Measurements from ENCODE around the gene RNF146. TPM values are rescaled to one million over a fixed set of nuclear protein-coding genes. Genes with fewer than 3 reads are reported as not detected.

The RNF146 gene
- total and polyA plus RNA-seq, 2 of the 13 experiments (the other 11 are each of a cell fraction or from before 2014, with no cell fraction given), result 18.8 to 27.6 TPM

GRCh38 chr6:127266178-127266891 lies at the start of gene RNF146 (continued):
- TF ChIP-seq SKIL (CRISPR knock-in tag; IDR thresholded peaks at IDR 0.05; ENCODE audit: borderline replicate concordance) (no peak), ZBTB10 (CRISPR knock-in tag; IDR thresholded peaks at IDR 0.05; ENCODE audit: borderline replicate concordance) (no peak), MLXIP (CRISPR knock-in tag; IDR thresholded peaks at IDR 0.05; ENCODE audit: borderline replicate concordance) (0 out of 2 replicates have a peak, but pooled peaks have one; percentile 35), ZNF816 (CRISPR knock-in tag; IDR thresholded peaks at IDR 0.05; ENCODE audit: borderline replicate concordance) (peak; percentile 40; the same call in 1 of the 2 replicates), ZNF253 (CRISPR knock-in tag; IDR thresholded peaks at IDR 0.05; ENCODE audit: borderline replicate concordance) (no peak), SAFB2 (CRISPR knock-in tag; IDR thresholded peaks at IDR 0.05; ENCODE audit: borderline replicate concordance, low read depth) (no peak), ZNF556 (CRISPR knock-in tag; IDR thresholded peaks at IDR 0.05; ENCODE audit: borderline replicate concordance) (no peak), HOXD1 (CRISPR knock-in tag; IDR thresholded peaks at IDR 0.05) (0 out of 2 replicates have a peak, but pooled peaks have one; percentile 13), ISL2 (CRISPR knock-in tag; IDR thresholded peaks at IDR 0.05) (no peak; the same call in 1 of the 2 replicates), MLX (CRISPR knock-in tag; IDR thresholded peaks at IDR 0.05) (no peak), ZNF446 (CRISPR knock-in tag; IDR thresholded peaks at IDR 0.05) (no peak), CREM (IDR thresholded peaks at IDR 0.05) (peak; percentile 42; the same call in 1 of the 2 replicates), CREM (CRISPR knock-in tag; IDR thresholded peaks at IDR 0.05) (no peak), SIX1 (CRISPR knock-in tag; IDR thresholded peaks at IDR 0.05; ENCODE audit: borderline replicate concordance) (peak; percentile 9; the same call in 1 of the 2 replicates), BRD4 (CRISPR knock-in tag; IDR thresholded peaks at IDR 0.05) (no peak), AGO1 (IDR thresholded peaks at IDR 0.05; ENCODE audit: low read depth, low read length, poor library complexity, severe bottlenecking) (no peak), CBX1 (IDR thresholded peaks at IDR 0.05; ENCODE audit: low read depth) (no peak), ZFP1 (CRISPR knock-in tag; IDR thresholded peaks at IDR 0.05) (no peak), HMG20A (CRISPR knock-in tag; IDR thresholded peaks at IDR 0.05; ENCODE audit: borderline replicate concordance) (no peak), RAD21 (CRISPR knock-in tag; IDR thresholded peaks at IDR 0.05) (peak; percentile 49; the same call in 1 of the 2 replicates), ZNF615 (CRISPR knock-in tag; IDR thresholded peaks at IDR 0.05; ENCODE audit: borderline replicate concordance) (peak; percentile 25; the same call in 1 of the 2 replicates), NFKB2 (CRISPR knock-in tag; IDR thresholded peaks at IDR 0.05; ENCODE audit: borderline replicate concordance) (no peak; the same call in 1 of the 2 replicates)
